ENCODE measurements around the gene MRPL46.
"Not testable (repeated sequence)": the region's sequence is repeated elsewhere in the genome, so short reads cannot be mapped to it uniquely, and the experiment has no call there.

MRPL46 gene

GRCh38 chr15:88448991-88449461, 18.2 kb downstream of the MRPL46 start:
- no peak for DNase-seq (ENCODE audit: extremely low spot score, insufficient read length, low read depth)
- FAIRE-seq: no peak

GRCh38 chr15:88447741-88448140, 19.4 kb downstream of the MRPL46 start:
- DNase-seq (ENCODE audit: extremely low spot score, insufficient read length, low read depth) (no peak), FAIRE-seq (no peak)

GRCh38 chr15:88447206-88447605, 20.0 kb downstream of the MRPL46 start:
- FAIRE-seq (no peak), DNase-seq (ENCODE audit: extremely low spot score, insufficient read length, low read depth) (no peak)

GRCh38 chr15:88441076-88441730, 26.0 kb downstream of the MRPL46 start:
- no peak for FAIRE-seq
- DNase-seq (ENCODE audit: extremely low spot score, insufficient read length, low read depth): no peak

GRCh38 chr15:88440021-88440420, 27.2 kb downstream of the MRPL46 start:
- FAIRE-seq: no peak
- no peak for DNase-seq (ENCODE audit: extremely low spot score, insufficient read length, low read depth)

- FAIRE-seq: no peak
- DNase-seq (ENCODE audit: extremely low spot score, insufficient read length, low read depth): no peak
These were observed 29.0 kb downstream of the MRPL46 start for GRCh38 chr15:88438181-88438580.

GRCh38 chr15:88434106-88434505, 33.1 kb downstream of the MRPL46 start:
- not testable (repeated sequence) for DNase-seq (ENCODE audit: extremely low spot score, insufficient read length, low read depth); FAIRE-seq

- FAIRE-seq: no peak
- no peak for DNase-seq (ENCODE audit: extremely low spot score, insufficient read length, low read depth)
These were observed 34.0 kb downstream of the MRPL46 start for GRCh38 chr15:88433046-88433685.

GRCh38 chr15:88431441-88431840, 35.7 kb downstream of the MRPL46 start:
- FAIRE-seq: no peak
- DNase-seq (ENCODE audit: extremely low spot score, insufficient read length, low read depth): no peak

- FAIRE-seq: no peak
These were observed 37.1 kb downstream of the MRPL46 start for GRCh38 chr15:88430051-88430450.

GRCh38 chr15:88428805-88429605, 38.2 kb downstream of the MRPL46 start:
- FAIRE-seq (no peak), DNase-seq (ENCODE audit: extremely low spot score, insufficient read length, low read depth) (no peak)

More at GRCh38 chr15:88430051-88430450, 37.1 kb downstream of the MRPL46 start:
- no peak for DNase-seq (ENCODE audit: extremely low spot score, insufficient read length, low read depth)

- FAIRE-seq (no peak), DNase-seq (ENCODE audit: extremely low spot score, insufficient read length, low read depth) (no peak)
These were observed 39.1 kb downstream of the MRPL46 start for GRCh38 chr15:88428053-88428452.

- no peak for DNase-seq (ENCODE audit: extremely low spot score, insufficient read length, low read depth)
- no peak for FAIRE-seq
These were observed 40.9 kb downstream of the MRPL46 start for GRCh38 chr15:88426304-88426703.

- DNase-seq (ENCODE audit: extremely low spot score, insufficient read length, low read depth): no peak
- no peak for FAIRE-seq
These were observed 43.9 kb downstream of the MRPL46 start for GRCh38 chr15:88423331-88423730.

- DNase-seq (ENCODE audit: extremely low spot score, insufficient read length, low read depth) (no peak), FAIRE-seq (no peak)
These were observed 47.4 kb downstream of the MRPL46 start for GRCh38 chr15:88419830-88420229.

Data from GM18507 (cell line).